OCI-LY7 (cell line): Measurements from ENCODE around the gene SRRM5. TPM values are rescaled to one million over a fixed set of nuclear protein-coding genes. Genes with fewer than 3 reads are reported as not detected.

Experiments used
- Bru-seq: library from RNA; stranded (reverse); fragments of 400-500 nt; gene quantifications from one replicate; lab custom pipeline; 2021; lab: Mats Ljungman, UMichigan
- BruChase-seq, 2 experiments: library from RNA; stranded (reverse); fragments of 400-500 nt; gene quantifications; one replicate each; lab custom pipeline; 2021; lab: Mats Ljungman, UMichigan
- BruUV-seq: library from RNA; stranded (reverse); fragments of 400-500 nt; replicated peaks from 2 replicates; lab custom pipeline; 2021; lab: Mats Ljungman, UMichigan
- CTCF ChIA-PET: fragments of 300-600 bp; sonication (Branson Sonifier 250); formaldehyde crosslinking; loops from one replicate; lab custom pipeline; 2022; ENCODE audit warnings: antibody characterized with exemption; ENCODE audit not compliant: unreplicated experiment; lab: Charles Lee
- POLR2A ChIA-PET: fragments of 300-600 bp; sonication (Branson Sonifier 250); formaldehyde crosslinking; loops from one replicate; lab custom pipeline; 2022; ENCODE audit warnings: antibody characterized with exemption; lab: Charles Lee
- DNase-seq: peaks from one replicate; pipeline ENCODE4 v3.0.0-alpha.2; 2015; ENCODE audit warnings: low spot score
- H2AFZ ChIP-seq: fragments of 200-600 bp; sonication (generic), shearing (Covaris generic); 2 replicates; pipeline ENCODE4 v1.6.1; 2014; ENCODE audit warnings: mild to moderate bottlenecking, antibody characterized with exemption, low read length, moderate library complexity
- H3K27ac ChIP-seq: fragments of 200-600 bp; sonication (generic); 2 replicates; pipeline ENCODE4 v1.5.1; 2014; ENCODE audit warnings: mixed run types, low read depth, mild to moderate bottlenecking, moderate library complexity, low read length, inconsistent platforms; ENCODE audit not compliant: poor library complexity, severe bottlenecking
- H3K36me3 ChIP-seq: fragments of 200-600 bp; sonication (generic); 2 replicates; pipeline ENCODE4 v1.6.1; 2014; ENCODE audit warnings: mild to moderate bottlenecking, antibody characterized with exemption, low read length, moderate library complexity, mixed read lengths; ENCODE audit not compliant: insufficient read depth
- H3K4me1 ChIP-seq: fragments of 200-600 bp; sonication (generic); 2 replicates; pipeline ENCODE4 v1.5.1; 2014; ENCODE audit warnings: mild to moderate bottlenecking, low read length; ENCODE audit not compliant: insufficient read depth, poor library complexity, severe bottlenecking
- H3K4me2 ChIP-seq: fragments of 200-600 bp; sonication (generic); 2 replicates; pipeline ENCODE4 v1.6.1; 2014; ENCODE audit warnings: mild to moderate bottlenecking, low read length
- H3K4me3 ChIP-seq: fragments of 200-600 bp; sonication (generic); 2 replicates; pipeline ENCODE4 v1.5.1; 2014; ENCODE audit warnings: mild to moderate bottlenecking, low read depth, low read length; ENCODE audit not compliant: poor library complexity, severe bottlenecking
- H3K79me2 ChIP-seq: fragments of 200-600 bp; sonication (generic); 2 replicates; pipeline ENCODE4 v1.6.1; 2016; ENCODE audit warnings: low read depth, mild to moderate bottlenecking, low read length, moderate library complexity, mixed read lengths; ENCODE audit not compliant: insufficient read depth
- H3K9me2 ChIP-seq: fragments of 200-600 bp; sonication (generic); 2 replicates; pipeline ENCODE4 v1.6.1; 2016; ENCODE audit warnings: mild to moderate bottlenecking, low read length, mixed read lengths; ENCODE audit not compliant: insufficient read depth
- H3K9me3 ChIP-seq: fragments of 200-600 bp; sonication (generic); 2 replicates; pipeline ENCODE4 v1.6.1; 2014; ENCODE audit warnings: mild to moderate bottlenecking, mixed run types, low read length, mixed read lengths
- H4K20me1 ChIP-seq: fragments of 200-600 bp; sonication (generic); 2 replicates; pipeline ENCODE4 v1.6.1; 2014; ENCODE audit warnings: mild to moderate bottlenecking, antibody characterized with exemption, low read length, moderate library complexity, mixed read lengths; ENCODE audit not compliant: insufficient read depth
- EZH2phosphoT487 ChIP-seq: fragments of 200-600 bp; sonication (generic); IDR thresholded peaks from 2 replicates; pipeline ENCODE4 v1.6.1; 2018; ENCODE audit warnings: low read depth, borderline replicate concordance, mild to moderate bottlenecking, mixed run types, antibody characterized with exemption, low read length, moderate library complexity, mixed read lengths
- intact Hi-C: fragments of 100-400 bp; cut with micrococcal nuclease; formaldehyde crosslinking; loops from one replicate; pipeline ENCODE4 v1.10.0; 2022; ENCODE audit not compliant: unreplicated experiment
- long read RNA-seq: library from polyadenylated mRNA; stranded (forward); transcript quantifications from one replicate; pipeline ENCODE4 v2.0.0, GENCODE V29; 2022
- total RNA-seq, 2 experiments: library from RNA; depleted of rRNA in 1 of 2; stranded (reverse); fragments of >200 nt in 1 of 2; shearing (Covaris generic) in 1 of 2; gene quantifications; 2 replicates each; pipeline ENCODE4 v1.2.3, GENCODE V29; 2014 to 2022
- TF ChIP-seq, protein P1 (sequence below): fragments of 200-600 bp; sonication (generic); conservative IDR thresholded peaks from 2 replicates; pipeline ENCODE4 v1.5.1; 2014; ENCODE audit warnings: mild to moderate bottlenecking, antibody characterized with exemption, low read length, moderate library complexity, mixed read lengths

SRRM5 gene, protein sequence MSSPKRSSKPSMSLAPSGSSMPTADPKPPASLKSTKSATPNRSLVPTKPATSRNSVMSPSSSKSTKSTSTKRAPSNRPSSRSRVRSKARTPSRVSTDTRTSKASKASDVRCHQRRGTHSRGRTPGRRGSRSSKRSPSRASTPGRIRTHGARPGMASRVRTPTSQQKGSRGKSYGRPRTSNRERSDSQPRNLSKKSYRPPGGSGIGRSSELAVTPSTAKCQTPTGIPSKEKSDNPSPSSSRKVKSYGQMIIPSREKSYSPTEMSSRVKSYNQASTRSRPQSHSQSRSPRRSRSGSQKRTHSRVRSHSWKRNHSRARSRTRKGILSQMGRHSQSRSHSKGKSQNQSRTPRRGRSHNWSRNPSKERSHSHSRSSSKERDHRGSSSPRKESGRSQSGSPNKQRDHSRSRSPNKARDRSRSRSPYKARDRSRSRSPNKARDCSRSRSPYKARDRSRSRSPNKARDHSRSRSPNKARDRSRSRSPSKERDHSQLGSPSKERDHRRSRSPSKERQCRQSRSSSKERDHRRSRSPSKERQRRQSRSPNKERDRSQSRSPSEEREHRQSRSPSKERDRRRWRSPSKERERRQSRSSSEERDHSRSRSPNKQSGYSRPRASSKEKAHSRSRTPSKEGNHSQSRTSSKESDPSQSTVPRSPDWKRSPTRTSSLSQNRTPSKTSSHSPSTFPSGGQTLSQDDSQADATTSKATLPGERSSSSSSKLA
- total RNA-seq (2014; rRNA removed; shearing (Covaris generic)) (0.36 and 0.73 TPM in 2 replicates), total RNA-seq (2022) (0.61 and 0.85 TPM in 2 replicates), Bru-seq, nascent RNA (percentile 56 among the genes with signal in this experiment), BruChase-seq, experiment 1, labeled RNA remaining after a 6-hour chase (percentile 57 among the genes with signal in this experiment), BruChase-seq, experiment 2, labeled RNA remaining after a 2-hour chase (percentile 56 among the genes with signal in this experiment)
- long read RNA-seq, partial matches to known transcripts: 0 of 1 reads
- long read RNA-seq, other reads (novel, unspliced or antisense): 1 of 1 reads

DNA sequence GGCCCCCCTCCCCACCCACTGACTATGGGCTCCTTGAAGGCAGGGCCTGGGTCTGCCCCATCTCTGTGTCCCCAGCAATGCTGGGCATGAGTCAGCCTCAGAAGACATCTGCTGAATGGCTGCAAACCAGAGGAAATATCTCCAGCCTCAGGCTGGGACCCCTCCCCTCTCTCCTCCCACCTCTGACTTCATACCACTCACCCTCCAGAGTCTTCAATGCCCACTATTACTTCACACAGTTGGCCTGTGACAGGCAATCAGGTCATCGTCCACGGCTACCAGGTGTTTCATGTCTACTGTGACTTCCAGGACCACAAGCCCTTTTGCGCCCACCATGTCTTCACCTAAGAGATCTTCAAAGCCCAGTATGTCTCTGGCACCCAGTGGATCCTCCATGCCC lies at the start of gene SRRM5:
Gene SRRM5, plus strand, starts transcription at position 301 of the 400 bp plus-strand sequence. Its CDS starts 34 bp downstream, at position 335.
- ChIA-PET POLR2A (no interaction called here), CTCF (no interaction called here)
- no peak for DNase-seq
- no peaks in the 10 kb centered on the region for H3K9me3 ChIP-seq
- no peak within 1 kb of the TSS for H3K4me3 ChIP-seq
- peaks cover 56% of the 10 kb centered on the region for H3K36me3 ChIP-seq
- no peak within 1 kb of the TSS for H3K4me2 ChIP-seq
- H4K20me1 ChIP-seq: no peaks in the 10 kb centered on the region
- intact Hi-C loops: no loop called here
- peaks cover 14% of the 10 kb centered on the region for H3K79me2 ChIP-seq
- TF ChIP-seq EZH2phosphoT487: no peak
- TF ChIP-seq, protein P1, sequence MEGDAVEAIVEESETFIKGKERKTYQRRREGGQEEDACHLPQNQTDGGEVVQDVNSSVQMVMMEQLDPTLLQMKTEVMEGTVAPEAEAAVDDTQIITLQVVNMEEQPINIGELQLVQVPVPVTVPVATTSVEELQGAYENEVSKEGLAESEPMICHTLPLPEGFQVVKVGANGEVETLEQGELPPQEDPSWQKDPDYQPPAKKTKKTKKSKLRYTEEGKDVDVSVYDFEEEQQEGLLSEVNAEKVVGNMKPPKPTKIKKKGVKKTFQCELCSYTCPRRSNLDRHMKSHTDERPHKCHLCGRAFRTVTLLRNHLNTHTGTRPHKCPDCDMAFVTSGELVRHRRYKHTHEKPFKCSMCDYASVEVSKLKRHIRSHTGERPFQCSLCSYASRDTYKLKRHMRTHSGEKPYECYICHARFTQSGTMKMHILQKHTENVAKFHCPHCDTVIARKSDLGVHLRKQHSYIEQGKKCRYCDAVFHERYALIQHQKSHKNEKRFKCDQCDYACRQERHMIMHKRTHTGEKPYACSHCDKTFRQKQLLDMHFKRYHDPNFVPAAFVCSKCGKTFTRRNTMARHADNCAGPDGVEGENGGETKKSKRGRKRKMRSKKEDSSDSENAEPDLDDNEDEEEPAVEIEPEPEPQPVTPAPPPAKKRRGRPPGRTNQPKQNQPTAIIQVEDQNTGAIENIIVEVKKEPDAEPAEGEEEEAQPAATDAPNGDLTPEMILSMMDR: no peak
- no peaks in the 10 kb centered on the region for H3K9me2 ChIP-seq
- H3K4me1 ChIP-seq: no peaks in the 10 kb centered on the region
- H3K27ac ChIP-seq: no peak within 1 kb of the TSS
- BruUV-seq: no TSS peak
- no peak within 1 kb of the TSS for H2AFZ ChIP-seq

DNA sequence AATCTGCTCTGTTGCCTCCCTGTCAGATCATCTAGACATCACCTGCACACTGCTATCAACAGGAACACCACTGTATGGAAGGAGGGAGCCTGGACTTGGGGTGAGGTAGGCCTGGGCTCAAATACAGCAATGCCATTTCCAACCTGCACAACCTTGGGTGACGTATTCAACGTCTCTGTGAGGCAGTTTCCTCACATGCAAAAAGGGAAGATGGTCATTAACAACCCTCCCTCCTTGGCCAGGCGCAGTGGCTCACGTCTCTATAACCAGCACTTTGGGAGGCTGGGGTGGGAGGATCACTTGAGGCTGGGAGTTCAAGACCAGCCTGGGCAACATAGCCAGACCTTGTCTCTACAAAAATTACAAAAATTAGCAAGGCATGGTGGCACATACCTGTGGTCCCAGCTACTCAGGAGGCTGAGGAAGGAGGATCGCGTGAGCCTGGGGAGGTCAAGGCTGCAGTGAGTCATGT lies 49.6 kb upstream of the SRRM5 start:
- no TSS peak for BruUV-seq

DNA sequence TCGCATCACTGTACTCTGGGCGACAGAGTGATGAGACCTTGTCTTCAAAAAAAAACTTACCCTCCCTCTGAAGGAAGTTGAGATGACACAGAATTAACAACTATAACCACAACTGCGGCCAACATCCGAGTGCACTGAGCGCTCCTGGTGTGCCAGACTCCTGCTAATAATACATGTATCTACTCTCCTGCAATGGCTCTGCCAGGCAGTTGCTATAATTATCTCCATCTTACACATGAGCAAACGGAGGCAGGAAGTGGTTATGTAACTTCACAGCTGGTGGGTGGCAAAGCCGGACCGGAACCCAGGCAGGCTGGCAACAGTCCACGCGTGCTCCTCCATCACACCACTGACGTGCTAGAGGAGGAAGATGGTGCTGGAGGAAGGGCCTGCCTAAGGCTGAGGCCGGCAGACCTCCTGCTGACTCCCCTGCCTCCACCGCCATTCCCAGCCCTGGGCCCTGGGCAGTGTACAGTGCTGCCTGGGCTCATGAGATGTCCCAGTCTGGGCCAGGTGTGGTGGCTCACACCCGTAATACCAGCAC lies 49.1 kb upstream of the SRRM5 start:
- H3K4me2 ChIP-seq: peak overlapping the region; percentile 50; the same call in 1 of the 2 replicates
- ChIA-PET CTCF (no interaction called here), POLR2A (no interaction called here)
- no peak overlapping the region for H3K4me3 ChIP-seq
- H3K79me2 ChIP-seq: no peaks in the 10 kb centered on the region
- peaks cover 8% of the 10 kb centered on the region for H3K4me1 ChIP-seq
- peaks cover 46% of the 10 kb centered on the region for H3K36me3 ChIP-seq
- intact Hi-C loops: no loop called here
- H3K9me2 ChIP-seq: no peaks in the 10 kb centered on the region
- H3K9me3 ChIP-seq: no peaks in the 10 kb centered on the region
- peak; percentile 25 for DNase-seq
- TF ChIP-seq, protein P1: no peak
- no peak for TF ChIP-seq EZH2phosphoT487
- H4K20me1 ChIP-seq: no peaks in the 10 kb centered on the region
- no peak overlapping the region for H2AFZ ChIP-seq
- BruUV-seq: no TSS peak
- no peak overlapping the region for H3K27ac ChIP-seq

More for the DNA sequence above, 49.6 kb upstream of the SRRM5 start:
- no peak overlapping the region; the same call in 1 of the 2 replicates for H3K4me2 ChIP-seq
- H2AFZ ChIP-seq: no peak overlapping the region
- H3K9me3 ChIP-seq: no peaks in the 10 kb centered on the region
- ChIA-PET CTCF (no interaction called here), POLR2A (no interaction called here)
- H3K4me3 ChIP-seq: no peak overlapping the region
- H3K36me3 ChIP-seq: peaks cover 48% of the 10 kb centered on the region
- H3K27ac ChIP-seq: no peak overlapping the region
- H4K20me1 ChIP-seq: no peaks in the 10 kb centered on the region
- peaks cover 8% of the 10 kb centered on the region for H3K4me1 ChIP-seq
- intact Hi-C loops: no loop called here
- H3K9me2 ChIP-seq: no peaks in the 10 kb centered on the region
- TF ChIP-seq EZH2phosphoT487: no peak
- no peak for DNase-seq
- no peaks in the 10 kb centered on the region for H3K79me2 ChIP-seq
